Neural cell (in vitro differentiated cells): Measurements from ENCODE around the gene SPIB. TPM values are rescaled to one million over a fixed set of nuclear protein-coding genes. Genes with fewer than 3 reads are reported as not detected.

Experiments used
- H2AFZ ChIP-seq: fragments of 200-600, 300-800 bp; sonication (generic), shearing (Covaris generic); 2 replicates; pipeline ENCODE4 v1.6.0; 2014; ENCODE audit warnings: low read depth, mild to moderate bottlenecking, antibody characterized with exemption, low read length, moderate library complexity
- H3F3A ChIP-seq: fragments of 200-600 bp; shearing (Covaris generic); 2 replicates; pipeline ENCODE4 v1.6.1; 2016; ENCODE audit warnings: mild to moderate bottlenecking, moderate library complexity, mixed read lengths, antibody characterized with exemption, low read length; ENCODE audit not compliant: insufficient read depth, poor library complexity, severe bottlenecking
- H3K27ac ChIP-seq: fragments of 200-600, 300-800 bp; sonication (generic), shearing (Covaris generic); 2 replicates; pipeline ENCODE4 v1.5.1; 2014; ENCODE audit warnings: mild to moderate bottlenecking, low read length, moderate library complexity
- H3K27me3 ChIP-seq: fragments of 300-800, 200-600 bp; sonication (generic), shearing (Covaris generic); 2 replicates; pipeline ENCODE4 v1.6.0; 2014; ENCODE audit warnings: mild to moderate bottlenecking, low read depth, low read length, moderate library complexity; ENCODE audit not compliant: insufficient read depth
- H3K36me3 ChIP-seq: fragments of 300-800, 200-600 bp; sonication (generic), shearing (Covaris generic); 2 replicates; pipeline ENCODE4 v1.5.1; 2014; ENCODE audit warnings: mild to moderate bottlenecking, antibody characterized with exemption, low read length, moderate library complexity; ENCODE audit not compliant: insufficient read depth
- H3K4me2 ChIP-seq: fragments of 300-800, 200-600 bp; sonication (generic), shearing (Covaris generic); 2 replicates; pipeline ENCODE4 v1.6.0; 2014; ENCODE audit warnings: mild to moderate bottlenecking, low read length
- H3K4me3 ChIP-seq: fragments of 300-800, 200-600 bp; sonication (generic), shearing (Covaris generic); 2 replicates; pipeline ENCODE4 v1.5.1; 2014; ENCODE audit warnings: mild to moderate bottlenecking, low read length, moderate library complexity
- H3K79me2 ChIP-seq: fragments of 200-600 bp; shearing (Covaris generic); replicated peaks from 2 replicates; pipeline ENCODE4 v1.6.0; 2014; ENCODE audit warnings: mild to moderate bottlenecking, low read length, moderate library complexity; ENCODE audit not compliant: insufficient read depth
- H3K9ac ChIP-seq: fragments of 300-800, 200-600 bp; sonication (generic), shearing (Covaris generic); 2 replicates; pipeline ENCODE4 v1.6.1; 2016; ENCODE audit warnings: mild to moderate bottlenecking, low read length, mixed read lengths
- H3K9me2 ChIP-seq: fragments of 200-600 bp; shearing (Covaris generic); 2 replicates; pipeline ENCODE4 v1.6.1; 2016; ENCODE audit warnings: mild to moderate bottlenecking, low read length, mixed read lengths; ENCODE audit not compliant: insufficient read depth
- H3K9me3 ChIP-seq: fragments of 200-600, 300-800 bp; sonication (generic), shearing (Covaris generic); 2 replicates; pipeline ENCODE4 v1.6.1; 2016; ENCODE audit warnings: mild to moderate bottlenecking, mixed run types, low read length, moderate library complexity, mixed read lengths
- H4K20me1 ChIP-seq: fragments of 200-600 bp; shearing (Covaris generic); 2 replicates; pipeline ENCODE4 v1.6.1; 2016; ENCODE audit warnings: mild to moderate bottlenecking, mixed run types; ENCODE audit not compliant: insufficient read depth
- EP300 ChIP-seq: fragments of 450-650 bp; conservative IDR thresholded peaks from 2 replicates; pipeline ENCODE4 v1.6.1; 2014; ENCODE audit warnings: antibody characterized with exemption, mild to moderate bottlenecking, moderate library complexity; ENCODE audit not compliant: poor library complexity, severe bottlenecking
- EZH2 ChIP-seq: fragments of 200-600, 300-800 bp; shearing (Covaris generic), sonication (generic); IDR thresholded peaks from 2 replicates; pipeline ENCODE4 v1.6.1; 2014; ENCODE audit warnings: antibody characterized with exemption, low read length, borderline replicate concordance, mild to moderate bottlenecking; ENCODE audit not compliant: insufficient read depth, poor library complexity, severe bottlenecking
- MXI1 ChIP-seq: fragments of 450-650 bp; conservative IDR thresholded peaks from 2 replicates; pipeline ENCODE4 v1.6.1; 2014; ENCODE audit warnings: antibody characterized with exemption, mild to moderate bottlenecking; ENCODE audit not compliant: poor library complexity, severe bottlenecking
- POLR2AphosphoS5 ChIP-seq: IDR thresholded peaks from 2 replicates; pipeline ENCODE4 v1.6.1; 2012
- RAD21 ChIP-seq: fragments of 450-650 bp; conservative IDR thresholded peaks from 2 replicates; pipeline ENCODE4 v1.6.1; 2014; ENCODE audit warnings: antibody characterized with exemption, mild to moderate bottlenecking, moderate library complexity
- SMC3 ChIP-seq: fragments of 450-650 bp; conservative IDR thresholded peaks from 2 replicates; pipeline ENCODE4 v1.6.1; 2014; ENCODE audit warnings: antibody characterized with exemption, mild to moderate bottlenecking, moderate library complexity; ENCODE audit not compliant: poor library complexity
- TAF1 ChIP-seq: IDR thresholded peaks from 2 replicates; pipeline ENCODE4 v1.6.1; 2012; ENCODE audit warnings: low read depth
- polyA plus RNA-seq: library from polyadenylated mRNA; depleted of rRNA; stranded (reverse); fragments of >200 nt; gene quantifications from 2 replicates; pipeline ENCODE4 v1.2.3, GENCODE V29; 2014
- TF ChIP-seq, protein P1 (sequence below): IDR thresholded peaks from 2 replicates; pipeline ENCODE4 v1.6.1; 2012; ENCODE audit warnings: borderline replicate concordance
- TF ChIP-seq, protein P2 (sequence below): fragments of 450-650 bp; IDR thresholded peaks from 2 replicates; pipeline ENCODE4 v1.5.1; 2014; ENCODE audit warnings: antibody characterized with exemption, mild to moderate bottlenecking, moderate library complexity; ENCODE audit not compliant: poor library complexity, severe bottlenecking

The SPIB gene
- polyA plus RNA-seq, 1 donor from 2014 or later = not detected

DNA sequence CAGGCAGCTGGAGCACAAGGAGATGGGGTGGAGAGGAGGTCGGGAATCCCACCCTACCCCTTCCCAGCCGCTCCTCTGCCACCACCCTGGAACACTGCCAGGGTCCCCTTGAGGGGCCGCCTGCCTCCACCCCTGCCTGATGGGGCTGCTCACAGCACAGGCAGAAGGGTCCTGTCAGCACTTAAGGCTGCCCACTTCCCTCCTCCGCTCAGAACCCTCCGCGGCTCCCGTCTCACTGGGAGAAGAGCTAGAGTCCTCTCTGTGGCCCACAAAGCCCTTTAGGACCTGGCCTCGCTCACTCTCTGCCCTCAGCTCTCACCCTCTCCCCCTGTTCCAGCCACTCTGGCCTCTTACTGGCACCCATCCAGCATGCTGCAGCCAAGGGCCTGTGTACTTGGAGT is 38.0 kb upstream of the SPIB start:
- Histone ChIP-seq H3K27me3 (no peaks in the 10 kb centered on the region), H3K9ac (no peak overlapping the region), H4K20me1 (no peaks in the 10 kb centered on the region), H3K9me2 (no peaks in the 10 kb centered on the region), H3K79me2 (no peaks in the 10 kb centered on the region), H3K4me2 (no peak overlapping the region), H3F3A (peaks cover 4% of the 10 kb centered on the region), H3K9me3 (no peaks in the 10 kb centered on the region), H3K27ac (no peak overlapping the region), H2AFZ (no peak overlapping the region), H3K36me3 (no peaks in the 10 kb centered on the region), H3K4me3 (no peak overlapping the region)
- TF ChIP-seq EP300 = no peak
- TF ChIP-seq SMC3 = no peak
- TF ChIP-seq, protein P1, sequence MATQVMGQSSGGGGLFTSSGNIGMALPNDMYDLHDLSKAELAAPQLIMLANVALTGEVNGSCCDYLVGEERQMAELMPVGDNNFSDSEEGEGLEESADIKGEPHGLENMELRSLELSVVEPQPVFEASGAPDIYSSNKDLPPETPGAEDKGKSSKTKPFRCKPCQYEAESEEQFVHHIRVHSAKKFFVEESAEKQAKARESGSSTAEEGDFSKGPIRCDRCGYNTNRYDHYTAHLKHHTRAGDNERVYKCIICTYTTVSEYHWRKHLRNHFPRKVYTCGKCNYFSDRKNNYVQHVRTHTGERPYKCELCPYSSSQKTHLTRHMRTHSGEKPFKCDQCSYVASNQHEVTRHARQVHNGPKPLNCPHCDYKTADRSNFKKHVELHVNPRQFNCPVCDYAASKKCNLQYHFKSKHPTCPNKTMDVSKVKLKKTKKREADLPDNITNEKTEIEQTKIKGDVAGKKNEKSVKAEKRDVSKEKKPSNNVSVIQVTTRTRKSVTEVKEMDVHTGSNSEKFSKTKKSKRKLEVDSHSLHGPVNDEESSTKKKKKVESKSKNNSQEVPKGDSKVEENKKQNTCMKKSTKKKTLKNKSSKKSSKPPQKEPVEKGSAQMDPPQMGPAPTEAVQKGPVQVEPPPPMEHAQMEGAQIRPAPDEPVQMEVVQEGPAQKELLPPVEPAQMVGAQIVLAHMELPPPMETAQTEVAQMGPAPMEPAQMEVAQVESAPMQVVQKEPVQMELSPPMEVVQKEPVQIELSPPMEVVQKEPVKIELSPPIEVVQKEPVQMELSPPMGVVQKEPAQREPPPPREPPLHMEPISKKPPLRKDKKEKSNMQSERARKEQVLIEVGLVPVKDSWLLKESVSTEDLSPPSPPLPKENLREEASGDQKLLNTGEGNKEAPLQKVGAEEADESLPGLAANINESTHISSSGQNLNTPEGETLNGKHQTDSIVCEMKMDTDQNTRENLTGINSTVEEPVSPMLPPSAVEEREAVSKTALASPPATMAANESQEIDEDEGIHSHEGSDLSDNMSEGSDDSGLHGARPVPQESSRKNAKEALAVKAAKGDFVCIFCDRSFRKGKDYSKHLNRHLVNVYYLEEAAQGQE = no peak
- no peak for TF ChIP-seq TAF1
- TF ChIP-seq RAD21 = no peak
- TF ChIP-seq MXI1 = no peak
- no peak for TF ChIP-seq POLR2AphosphoS5
- TF ChIP-seq, protein P2, sequence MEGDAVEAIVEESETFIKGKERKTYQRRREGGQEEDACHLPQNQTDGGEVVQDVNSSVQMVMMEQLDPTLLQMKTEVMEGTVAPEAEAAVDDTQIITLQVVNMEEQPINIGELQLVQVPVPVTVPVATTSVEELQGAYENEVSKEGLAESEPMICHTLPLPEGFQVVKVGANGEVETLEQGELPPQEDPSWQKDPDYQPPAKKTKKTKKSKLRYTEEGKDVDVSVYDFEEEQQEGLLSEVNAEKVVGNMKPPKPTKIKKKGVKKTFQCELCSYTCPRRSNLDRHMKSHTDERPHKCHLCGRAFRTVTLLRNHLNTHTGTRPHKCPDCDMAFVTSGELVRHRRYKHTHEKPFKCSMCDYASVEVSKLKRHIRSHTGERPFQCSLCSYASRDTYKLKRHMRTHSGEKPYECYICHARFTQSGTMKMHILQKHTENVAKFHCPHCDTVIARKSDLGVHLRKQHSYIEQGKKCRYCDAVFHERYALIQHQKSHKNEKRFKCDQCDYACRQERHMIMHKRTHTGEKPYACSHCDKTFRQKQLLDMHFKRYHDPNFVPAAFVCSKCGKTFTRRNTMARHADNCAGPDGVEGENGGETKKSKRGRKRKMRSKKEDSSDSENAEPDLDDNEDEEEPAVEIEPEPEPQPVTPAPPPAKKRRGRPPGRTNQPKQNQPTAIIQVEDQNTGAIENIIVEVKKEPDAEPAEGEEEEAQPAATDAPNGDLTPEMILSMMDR = no peak
- TF ChIP-seq EZH2 = no peak

DNA sequence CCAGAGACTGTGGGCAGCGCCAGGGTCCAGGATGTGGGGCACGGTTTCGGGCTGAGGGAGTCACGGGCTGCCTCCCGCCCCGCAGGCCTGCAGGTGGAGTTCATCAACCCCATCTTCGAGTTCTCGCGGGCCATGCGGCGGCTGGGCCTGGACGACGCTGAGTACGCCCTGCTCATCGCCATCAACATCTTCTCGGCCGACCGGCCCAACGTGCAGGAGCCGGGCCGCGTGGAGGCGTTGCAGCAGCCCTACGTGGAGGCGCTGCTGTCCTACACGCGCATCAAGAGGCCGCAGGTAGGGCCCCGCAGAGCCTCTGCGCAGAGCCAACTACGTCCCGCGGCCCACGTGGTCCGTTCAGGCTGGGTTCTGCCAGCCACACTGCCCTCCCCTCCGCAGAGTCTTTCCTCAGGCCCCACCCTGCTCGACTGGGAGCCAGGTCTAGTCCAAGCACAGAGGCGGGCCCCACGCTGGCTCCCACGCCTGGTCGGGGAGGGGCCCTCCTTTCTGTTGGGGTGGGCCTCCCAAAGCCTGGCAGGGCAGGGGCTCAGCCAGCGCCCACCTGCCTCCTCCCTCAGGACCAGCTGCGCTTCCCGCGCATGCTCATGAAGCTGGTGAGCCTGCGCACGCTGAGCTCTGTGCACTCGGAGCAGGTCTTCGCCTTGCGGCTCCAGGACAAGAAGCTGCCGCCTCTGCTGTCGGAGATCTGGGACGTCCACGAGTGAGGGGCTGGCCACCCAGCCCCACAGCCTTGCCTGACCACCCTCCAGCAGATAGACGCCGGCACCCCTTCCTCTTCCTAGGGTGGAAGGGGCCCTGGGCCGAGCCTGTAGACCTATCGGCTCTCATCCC is 36.6 kb upstream of the SPIB start:
- Histone ChIP-seq H3K27ac (no peak overlapping the region), H3K4me2 (no peak overlapping the region), H2AFZ (no peak overlapping the region), H3K36me3 (no peaks in the 10 kb centered on the region), H3K9me3 (no peaks in the 10 kb centered on the region), H3K4me3 (no peak overlapping the region), H3K9me2 (no peaks in the 10 kb centered on the region), H3K79me2 (no peaks in the 10 kb centered on the region), H3F3A (peaks cover 4% of the 10 kb centered on the region), H4K20me1 (no peaks in the 10 kb centered on the region), H3K27me3 (no peaks in the 10 kb centered on the region), H3K9ac (no peak overlapping the region)
- no peak for TF ChIP-seq MXI1
- TF ChIP-seq, protein P2 = no peak
- TF ChIP-seq TAF1 = no peak
- TF ChIP-seq EP300 = no peak
- TF ChIP-seq, protein P1 = no peak
- no peak for TF ChIP-seq EZH2
- TF ChIP-seq RAD21 = no peak
- no peak for TF ChIP-seq SMC3
- no peak for TF ChIP-seq POLR2AphosphoS5
